Transverse colon (tissue), 4 donors: ENCODE results near the gene ISLR.

ENCODE experiments used
- POLR2A ChIP-seq: fragments of 450-650 bp; IDR thresholded peaks from one replicate; pipeline ENCODE4 v1.6.1; 2016; ENCODE audit warnings: antibody characterized with exemption, mild to moderate bottlenecking, moderate library complexity
- POLR2AphosphoS5 ChIP-seq, 3 donors: sonication (generic); formaldehyde crosslinking; IDR thresholded peaks; one replicate each; pipeline ENCODE4 v1.6.1; 2016; ENCODE audit warnings: antibody characterized with exemption in 3 of 3
- TF ChIP-seq, protein P1 (sequence below), 5 experiments: fragments of 200-600 bp in 3 of 5; fragments of 450-650 bp in 2 of 5; sonication (generic) in 3 of 5; IDR thresholded peaks; 1 replicate in 2 of 5; 2 replicates in 3 of 5; pipeline ENCODE4 v1.5.1; 2016 to 2017; ENCODE audit warnings: antibody characterized with exemption in 5 of 5, inconsistent platforms in 3 of 5, mild to moderate bottlenecking in 2 of 5, moderate library complexity in 1 of 5

GRCh38 chr15:74216949-74217348 lies 43.4 kb downstream of the ISLR start:
- TF ChIP-seq, protein P1, sequence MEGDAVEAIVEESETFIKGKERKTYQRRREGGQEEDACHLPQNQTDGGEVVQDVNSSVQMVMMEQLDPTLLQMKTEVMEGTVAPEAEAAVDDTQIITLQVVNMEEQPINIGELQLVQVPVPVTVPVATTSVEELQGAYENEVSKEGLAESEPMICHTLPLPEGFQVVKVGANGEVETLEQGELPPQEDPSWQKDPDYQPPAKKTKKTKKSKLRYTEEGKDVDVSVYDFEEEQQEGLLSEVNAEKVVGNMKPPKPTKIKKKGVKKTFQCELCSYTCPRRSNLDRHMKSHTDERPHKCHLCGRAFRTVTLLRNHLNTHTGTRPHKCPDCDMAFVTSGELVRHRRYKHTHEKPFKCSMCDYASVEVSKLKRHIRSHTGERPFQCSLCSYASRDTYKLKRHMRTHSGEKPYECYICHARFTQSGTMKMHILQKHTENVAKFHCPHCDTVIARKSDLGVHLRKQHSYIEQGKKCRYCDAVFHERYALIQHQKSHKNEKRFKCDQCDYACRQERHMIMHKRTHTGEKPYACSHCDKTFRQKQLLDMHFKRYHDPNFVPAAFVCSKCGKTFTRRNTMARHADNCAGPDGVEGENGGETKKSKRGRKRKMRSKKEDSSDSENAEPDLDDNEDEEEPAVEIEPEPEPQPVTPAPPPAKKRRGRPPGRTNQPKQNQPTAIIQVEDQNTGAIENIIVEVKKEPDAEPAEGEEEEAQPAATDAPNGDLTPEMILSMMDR (IDR thresholded peaks at IDR 0.05): no peak
- TF ChIP-seq POLR2A: no peak
- no peak for TF ChIP-seq POLR2AphosphoS5 (IDR thresholded peaks at IDR 0.05)
